Muscle of leg (tissue), 11 donors: ENCODE results near the gene FANK1. TPM values are rescaled to one million over a fixed set of nuclear protein-coding genes. Genes with fewer than 3 reads are reported as not detected.

ENCODE experiments used
- DNase-seq: peaks from one replicate; pipeline ENCODE4 v3.0.0; 2013
- H3K27ac ChIP-seq: one replicate; pipeline ENCODE4 v1.5.1; 2013; ENCODE audit warnings: mild to moderate bottlenecking, low read length, control low read depth
- H3K27me3 ChIP-seq: one replicate; pipeline ENCODE4 v1.6.1; 2013; ENCODE audit warnings: low read length; ENCODE audit not compliant: control insufficient read depth, insufficient read depth
- H3K36me3 ChIP-seq: one replicate; pipeline ENCODE4 v1.6.1; 2013; ENCODE audit warnings: low read length; ENCODE audit not compliant: control insufficient read depth, insufficient read depth
- H3K4me1 ChIP-seq: one replicate; pipeline ENCODE4 v1.6.1; 2013; ENCODE audit warnings: low read length; ENCODE audit not compliant: control insufficient read depth, insufficient read depth
- H3K4me3 ChIP-seq: one replicate; pipeline ENCODE4 v1.5.1; 2013; ENCODE audit warnings: low read length, control low read depth
- H3K9me3 ChIP-seq: replicated peaks from 2 replicates; pipeline ENCODE4 v1.6.1; 2013; ENCODE audit warnings: low read depth, low read length; ENCODE audit not compliant: control insufficient read depth
- WGBS: methylation state at CpG from one replicate; pipeline ENCODE4 v1.1.5; 2013; ENCODE audit warnings: missing lambda C conversion rate; ENCODE audit not compliant: insufficient coverage; 5-methylcytosine and 5-hydroxymethylcytosine counted together
- polyA plus RNA-seq, 8 donors: library from polyadenylated mRNA; unstranded; fragments of 120-200 nt; gene quantifications; one replicate each; pipeline versions ENCODE4 v1.2.1 to v1.2.3, GENCODE V29; 2013; ENCODE audit warnings: inconsistent platforms in 1 of 8, low replicate concordance in 1 of 8; ENCODE audit not compliant: insufficient read length in 8 of 8, insufficient read depth in 1 of 8
- total RNA-seq: library from RNA; stranded (reverse); fragments of 120-200 nt; gene quantifications from one replicate; pipeline ENCODE4 v1.2.4, GENCODE V29; 2013

The FANK1 gene
- total and polyA plus RNA-seq, 9 donors: 0.36 to 1.6 (median 0.61) TPM

DNA sequence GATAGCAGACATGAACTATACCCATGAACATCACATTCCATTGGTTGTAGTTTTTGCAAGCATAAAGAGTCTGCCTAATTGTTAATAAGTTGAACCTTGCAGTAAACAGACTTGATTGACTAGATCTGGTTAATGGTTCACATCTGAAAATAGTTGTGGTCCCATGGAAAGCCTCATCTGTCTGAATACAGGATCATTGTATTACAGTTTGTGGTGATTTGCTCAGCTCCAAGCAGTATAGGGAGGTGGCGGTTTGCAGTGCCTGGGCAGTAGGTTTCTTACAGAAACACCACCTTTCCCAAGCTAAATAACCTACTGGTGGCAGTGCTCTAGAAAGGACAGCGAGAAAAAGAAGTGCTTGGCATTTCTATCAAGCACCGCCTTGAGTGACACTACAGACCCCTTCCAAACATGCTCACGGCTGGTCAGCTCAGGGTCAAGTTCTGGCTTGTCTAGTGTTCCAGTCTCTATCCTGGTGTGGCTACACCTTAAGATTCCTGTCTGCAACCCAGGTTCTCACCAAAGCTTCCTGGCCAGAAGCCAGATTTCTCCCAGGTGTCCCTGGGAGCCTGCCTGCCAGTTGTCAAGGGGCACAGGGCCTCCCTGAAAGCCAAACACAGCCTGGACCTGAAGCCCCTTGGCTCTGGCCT is 119.9 kb downstream of the FANK1 start:
- Histone ChIP-seq H3K4me1 (peaks cover 5% of the 10 kb centered on the region), H3K4me3 (no peak overlapping the region), H3K9me3 (no peaks in the 10 kb centered on the region), H3K27ac (no peak overlapping the region), H3K27me3 (no peaks in the 10 kb centered on the region), H3K36me3 (peaks cover 26% of the 10 kb centered on the region)
- DNase-seq: no peak
- 94% methylated on average over 3 of the region's 4 CpGs for WGBS

DNA sequence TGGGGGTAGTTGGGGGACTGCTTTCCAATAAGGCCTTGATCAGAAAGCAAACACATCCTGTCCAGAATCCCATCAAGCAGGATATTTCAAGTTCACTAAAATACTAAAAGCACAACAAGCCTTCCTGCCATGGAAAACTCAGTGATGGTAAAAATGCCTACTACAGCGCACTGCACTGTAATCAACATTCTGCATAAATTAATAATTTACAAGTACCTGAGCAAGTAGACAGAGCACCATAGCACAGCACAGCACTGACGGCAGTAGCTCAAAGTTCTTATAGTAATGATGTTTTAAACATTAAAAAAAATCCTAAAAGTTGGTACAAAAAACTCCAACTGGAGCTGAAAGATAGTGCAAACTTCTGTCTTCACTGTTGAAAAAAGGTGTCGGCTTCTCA is 120.5 kb downstream of the FANK1 start:
- H3K9me3 ChIP-seq: no peaks in the 10 kb centered on the region
- H3K27me3 ChIP-seq: no peaks in the 10 kb centered on the region
- H3K4me1 ChIP-seq: peaks cover 5% of the 10 kb centered on the region
- no peak overlapping the region for H3K4me3 ChIP-seq
- peaks cover 26% of the 10 kb centered on the region for H3K36me3 ChIP-seq
- H3K27ac ChIP-seq: no peak overlapping the region
- WGBS: 100% methylated on average over 1 of the region's 3 CpGs
- no peak for DNase-seq

DNA sequence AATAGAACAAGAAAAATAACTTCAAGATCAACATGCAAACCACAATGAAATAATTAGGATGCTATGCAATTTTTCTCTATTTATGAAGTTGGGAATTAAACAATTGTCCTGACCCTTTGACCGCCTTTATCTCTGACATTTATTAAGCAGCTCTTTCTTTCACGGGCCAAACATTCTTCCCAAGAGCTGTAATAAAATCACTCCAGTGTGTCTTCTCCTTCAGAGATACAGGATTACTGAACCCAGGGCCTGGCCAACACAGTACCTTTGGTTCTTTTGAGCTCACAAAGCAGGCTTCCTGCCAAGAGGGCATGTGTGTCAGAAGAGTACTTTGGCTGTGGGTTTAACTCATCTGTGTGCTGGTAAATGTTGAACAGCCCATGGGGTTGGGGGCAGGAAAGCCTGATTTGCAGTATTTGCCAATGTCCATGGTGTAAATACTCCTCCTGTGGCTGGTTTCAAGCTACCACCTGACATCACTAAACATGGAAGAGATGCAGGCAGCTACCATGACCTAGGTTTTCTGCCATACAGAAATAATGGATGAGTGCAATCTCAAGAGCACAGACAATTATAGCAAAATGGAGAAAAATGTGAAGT is 121.7 kb downstream of the FANK1 start:
- DNase-seq: no peak
- peaks cover 29% of the 10 kb centered on the region for H3K36me3 ChIP-seq
- no peaks in the 10 kb centered on the region for H3K27me3 ChIP-seq
- no peak overlapping the region for H3K27ac ChIP-seq
- H3K4me1 ChIP-seq: peaks cover 5% of the 10 kb centered on the region
- 87% methylated on average over 2 of the region's 2 CpGs for WGBS
- H3K9me3 ChIP-seq: no peaks in the 10 kb centered on the region
- H3K4me3 ChIP-seq: no peak overlapping the region

GRCh38 chr10:126021833-126022500 is 125.6 kb downstream of the FANK1 start:
- WGBS: 100% methylated on average over 2 of the region's 5 CpGs
- peaks cover 18% of the 10 kb centered on the region for H3K36me3 ChIP-seq
- no peak for DNase-seq

GRCh38 chr10:126022841-126023240 is 126.5 kb downstream of the FANK1 start:
- 81% methylated on average over 5 of the region's 5 CpGs for WGBS
- Histone ChIP-seq H3K4me1 (no peaks in the 10 kb centered on the region), H3K9me3 (no peaks in the 10 kb centered on the region), H3K36me3 (peaks cover 18% of the 10 kb centered on the region), H3K4me3 (no peak overlapping the region), H3K27me3 (no peaks in the 10 kb centered on the region), H3K27ac (no peak overlapping the region)
- no peak for DNase-seq

More at GRCh38 chr10:126021833-126022500, 125.6 kb downstream of the FANK1 start:
- Histone ChIP-seq H3K4me1 (no peaks in the 10 kb centered on the region), H3K4me3 (no peak overlapping the region), H3K27me3 (no peaks in the 10 kb centered on the region), H3K9me3 (no peaks in the 10 kb centered on the region), H3K27ac (no peak overlapping the region)

GRCh38 chr10:126027692-126028091 is 131.3 kb downstream of the FANK1 start:
- Histone ChIP-seq H3K4me1 (no peaks in the 10 kb centered on the region), H3K36me3 (peaks cover 15% of the 10 kb centered on the region), H3K9me3 (no peaks in the 10 kb centered on the region), H3K27me3 (no peaks in the 10 kb centered on the region), H3K27ac (no peak overlapping the region), H3K4me3 (no peak overlapping the region)
- no CpG with 5 or more reads among the region's 1 CpG for WGBS
- no peak for DNase-seq

DNA sequence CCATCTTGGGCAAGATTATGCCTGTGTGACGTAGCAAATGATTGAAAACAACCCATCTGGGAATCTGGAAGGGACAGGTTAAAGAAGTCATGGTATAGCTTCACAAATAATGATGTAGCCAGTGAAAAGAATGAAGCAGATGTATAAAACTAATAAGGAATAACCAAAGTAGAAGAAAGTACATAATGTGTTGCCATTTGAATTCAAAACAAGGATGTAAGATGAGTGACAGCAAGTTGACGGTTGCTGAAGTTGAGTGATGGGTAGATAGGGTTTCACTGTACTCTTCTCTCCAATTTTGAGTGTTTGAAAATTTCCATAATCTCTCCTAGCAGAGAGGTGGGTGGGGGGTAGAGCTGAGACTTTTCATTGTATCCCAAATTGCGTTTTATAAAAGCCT is 133.6 kb downstream of the FANK1 start:
- Histone ChIP-seq H3K4me3 (no peak overlapping the region), H3K4me1 (no peaks in the 10 kb centered on the region), H3K36me3 (peaks cover 19% of the 10 kb centered on the region), H3K27ac (no peak overlapping the region), H3K9me3 (peaks cover 12% of the 10 kb centered on the region), H3K27me3 (no peaks in the 10 kb centered on the region)
- WGBS: no CpG with 5 or more reads among the region's 3 CpGs
- no peak for DNase-seq

DNA sequence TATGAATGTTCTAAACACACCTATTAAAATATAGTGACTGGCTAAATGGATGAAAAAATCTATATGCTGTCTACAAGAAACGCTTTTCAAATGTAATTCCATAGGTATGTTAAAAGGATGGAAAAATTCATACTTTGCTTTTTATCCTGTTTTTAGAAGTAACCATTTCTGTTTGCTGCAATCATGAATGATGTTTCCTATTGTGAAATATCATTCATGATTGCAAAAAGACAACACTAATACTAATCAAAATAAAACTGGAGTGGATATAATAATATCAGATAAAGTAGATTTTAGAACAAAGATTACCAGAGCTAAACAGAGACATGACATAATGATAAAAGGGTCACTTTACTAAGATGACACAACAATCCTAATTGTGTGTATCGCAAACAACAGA is 138.2 kb downstream of the FANK1 start:
- Histone ChIP-seq H3K27me3 (no peaks in the 10 kb centered on the region), H3K27ac (no peak overlapping the region), H3K4me3 (no peak overlapping the region), H3K9me3 (peaks cover 12% of the 10 kb centered on the region), H3K36me3 (peaks cover 21% of the 10 kb centered on the region), H3K4me1 (no peaks in the 10 kb centered on the region)
- DNase-seq: no peak
- no CpG with 5 or more reads among the region's 2 CpGs for WGBS

DNA sequence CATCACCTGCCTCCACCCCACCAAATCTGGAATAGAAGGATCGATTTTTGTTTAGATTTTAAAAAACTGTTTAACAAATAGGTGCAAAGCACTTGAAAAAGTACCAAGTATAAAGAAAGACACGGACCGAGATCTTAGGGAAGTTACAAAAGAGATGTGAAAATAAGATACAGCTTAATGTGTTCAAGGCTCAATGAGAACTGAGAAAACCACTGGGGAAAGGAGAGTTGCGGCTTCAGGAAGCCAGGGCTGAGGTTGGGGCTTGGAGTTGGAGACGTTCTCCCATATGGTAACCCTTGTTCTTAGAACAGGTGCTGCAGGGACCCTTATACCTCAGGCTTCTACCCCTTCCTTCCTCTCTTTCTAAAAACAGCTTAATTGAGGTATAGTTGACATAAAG is 140.2 kb downstream of the FANK1 start:
- Histone ChIP-seq H3K27me3 (no peaks in the 10 kb centered on the region), H3K4me1 (peaks cover 4% of the 10 kb centered on the region), H3K36me3 (peaks cover 18% of the 10 kb centered on the region), H3K4me3 (no peak overlapping the region), H3K27ac (no peak overlapping the region), H3K9me3 (peaks cover 12% of the 10 kb centered on the region)
- WGBS: 86% methylated on average over 2 of the region's 5 CpGs
- DNase-seq: no peak

GRCh38 chr10:126037946-126038345 is 141.6 kb downstream of the FANK1 start:
- 90% methylated on average over 9 of the region's 10 CpGs for WGBS

More at GRCh38 chr10:126037946-126038345, 141.6 kb downstream of the FANK1 start:
- no peaks in the 10 kb centered on the region for H3K27me3 ChIP-seq
- no peak for DNase-seq
- no peak overlapping the region for H3K4me3 ChIP-seq
- no peak overlapping the region for H3K27ac ChIP-seq
- peaks cover 15% of the 10 kb centered on the region for H3K36me3 ChIP-seq
- peaks cover 14% of the 10 kb centered on the region for H3K4me1 ChIP-seq
- peaks cover 11% of the 10 kb centered on the region for H3K9me3 ChIP-seq
